Ishikawa (cell line): ENCODE results near the gene CASP14.

Source experiments
- CEBPB ChIP-seq: IDR thresholded peaks from 2 replicates; pipeline ENCODE4 v1.6.1; 2012
- CREB1 ChIP-seq: IDR thresholded peaks from 2 replicates; pipeline ENCODE4 v1.6.1; 2012; ENCODE audit warnings: low read depth
- EGR1 ChIP-seq: IDR thresholded peaks from 2 replicates; pipeline ENCODE4 v1.6.1; 2012
- EP300 ChIP-seq: IDR thresholded peaks from 2 replicates; pipeline ENCODE4 v1.6.1; 2012; ENCODE audit warnings: borderline replicate concordance
- FOXM1 ChIP-seq: IDR thresholded peaks from 2 replicates; pipeline ENCODE4 v1.6.1; 2012; ENCODE audit warnings: low read depth, borderline replicate concordance
- NFIC ChIP-seq: IDR thresholded peaks from 2 replicates; pipeline ENCODE4 v1.6.1; 2012
- RAD21 ChIP-seq: IDR thresholded peaks from 2 replicates; pipeline ENCODE4 v1.6.1; 2012; ENCODE audit warnings: low read depth
- REST ChIP-seq: IDR thresholded peaks from 2 replicates; pipeline ENCODE4 v1.6.1; 2012; ENCODE audit warnings: low read depth, mild to moderate bottlenecking
- TAF1 ChIP-seq: IDR thresholded peaks from 2 replicates; pipeline ENCODE4 v1.6.1; 2012; ENCODE audit warnings: low read depth, mild to moderate bottlenecking
- TCF12 ChIP-seq: IDR thresholded peaks from 2 replicates; pipeline ENCODE4 v1.6.1; 2012; ENCODE audit warnings: low read depth
- TEAD4 ChIP-seq: IDR thresholded peaks from 2 replicates; pipeline ENCODE4 v1.6.1; 2012
- USF1 ChIP-seq: IDR thresholded peaks from 2 replicates; pipeline ENCODE4 v1.6.1; 2012
- YY1 ChIP-seq: IDR thresholded peaks from 2 replicates; pipeline ENCODE4 v1.6.1; 2012; ENCODE audit warnings: low read depth
- ZBTB7A ChIP-seq: IDR thresholded peaks from 2 replicates; pipeline ENCODE4 v1.6.1; 2012; ENCODE audit warnings: low read depth
- TF ChIP-seq, protein P1 (sequence below): IDR thresholded peaks from 2 replicates; pipeline ENCODE4 v1.6.1; 2012

Gene CASP14

GRCh38 chr19:15015946-15016542 is 33.2 kb upstream of the CASP14 start:
- TF ChIP-seq REST (peak; percentile 92), EP300 (no peak)

GRCh38 chr19:15021286-15022007 is 27.8 kb upstream of the CASP14 start:
- no peak for TF ChIP-seq EP300
- TF ChIP-seq TAF1, result no peak
- TF ChIP-seq EGR1, result no peak
- no peak for TF ChIP-seq CREB1
- TF ChIP-seq TCF12, result no peak
- TF ChIP-seq USF1, result no peak
- no peak for TF ChIP-seq YY1

- no peak for TF ChIP-seq TCF12
- TF ChIP-seq, protein P1, sequence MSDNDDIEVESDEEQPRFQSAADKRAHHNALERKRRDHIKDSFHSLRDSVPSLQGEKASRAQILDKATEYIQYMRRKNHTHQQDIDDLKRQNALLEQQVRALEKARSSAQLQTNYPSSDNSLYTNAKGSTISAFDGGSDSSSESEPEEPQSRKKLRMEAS, result peak; percentile 58; the same call in 1 of the 2 replicates
These were observed 26.5 kb upstream of the CASP14 start for GRCh38 chr19:15022752-15023151.

GRCh38 chr19:15025217-15025616 is 24.1 kb upstream of the CASP14 start:
- peak; percentile 20; the same call in 1 of the 2 replicates for TF ChIP-seq RAD21
- TF ChIP-seq TAF1, result no peak

DNA sequence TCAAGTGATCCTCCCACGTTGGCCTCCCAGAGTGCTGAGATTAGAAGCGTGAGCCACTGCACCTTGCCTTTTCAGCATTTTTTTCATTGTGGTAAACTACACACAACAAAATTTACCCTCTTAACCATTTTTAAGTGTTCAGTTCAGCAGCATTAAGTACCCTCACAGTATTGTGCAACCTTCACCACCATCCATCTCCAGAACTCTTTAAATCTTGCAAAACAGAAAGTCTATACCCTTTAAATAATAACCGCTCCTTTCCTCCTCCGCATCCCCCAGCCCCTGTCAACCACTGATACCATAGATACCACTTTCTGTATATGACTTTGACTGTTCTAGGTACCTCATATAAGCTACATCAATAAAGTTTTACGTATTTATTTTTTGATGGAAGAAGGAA is 20.8 kb upstream of the CASP14 start:
- no peak for TF ChIP-seq CEBPB
- no peak for TF ChIP-seq RAD21
- no peak for TF ChIP-seq ZBTB7A
- no peak for TF ChIP-seq CREB1
- no peak for TF ChIP-seq EGR1
- TF ChIP-seq NFIC, result no peak
- TF ChIP-seq FOXM1, result no peak
- no peak for TF ChIP-seq YY1
- no peak for TF ChIP-seq USF1
- TF ChIP-seq, protein P1, result no peak
- no peak for TF ChIP-seq REST

- TF ChIP-seq REST (no peak), FOXM1 (no peak), EGR1 (no peak), EP300 (no peak), CEBPB (no peak), USF1 (no peak), ZBTB7A (no peak), TAF1 (no peak), RAD21 (no peak), NFIC (no peak), YY1 (no peak), TEAD4 (no peak), TCF12 (no peak), CREB1 (no peak)
- TF ChIP-seq, protein P1, result no peak
These were observed 17.6 kb upstream of the CASP14 start for GRCh38 chr19:15031675-15032074.
